GM23338 (cell line): ENCODE results near the gene CASP2.

Experiments used
- CREB1 ChIP-seq: fragments of 250-450 bp; sonication (Bioruptor Pico); IDR thresholded peaks from 2 replicates; pipeline ENCODE4 v1.5.0; 2020; ENCODE audit warnings: low read depth, mild to moderate bottlenecking, moderate library complexity
- EZH2 ChIP-seq: fragments of 200-600 bp; sonication (generic); IDR thresholded peaks from one replicate; pipeline ENCODE4 v1.8.0; 2017; ENCODE audit warnings: antibody characterized with exemption, mild to moderate bottlenecking, low read depth; ENCODE audit not compliant: unreplicated experiment
- EZH2phosphoT487 ChIP-seq: fragments of 200-600 bp; sonication (generic); IDR thresholded peaks from one replicate; pipeline ENCODE4 v1.8.1; 2018; ENCODE audit warnings: antibody characterized with exemption; ENCODE audit not compliant: unreplicated experiment
- JUNB ChIP-seq: IDR thresholded peaks from one replicate; pipeline ENCODE4 v1.6.1; 2016; ENCODE audit warnings: antibody characterized with exemption; ENCODE audit not compliant: unreplicated experiment
- NANOG ChIP-seq: IDR thresholded peaks from 2 replicates; pipeline ENCODE4 v1.6.1; 2016; ENCODE audit warnings: antibody characterized with exemption, borderline replicate concordance
- POLR2AphosphoS5 ChIP-seq: IDR thresholded peaks from 2 replicates; pipeline ENCODE4 v1.6.1; 2016; ENCODE audit warnings: antibody characterized with exemption, low read depth
- STAT1 ChIP-seq: IDR thresholded peaks from one replicate; pipeline ENCODE4 v1.6.1; 2016; ENCODE audit warnings: antibody characterized with exemption; ENCODE audit not compliant: unreplicated experiment
- ZNF114 ChIP-seq: fragments of 250-450 bp; sonication (Bioruptor Pico); IDR thresholded peaks from 2 replicates; pipeline ENCODE4 v1.5.0; 2020; ENCODE audit warnings: mild to moderate bottlenecking, moderate library complexity
- ZNF331 ChIP-seq: fragments of 250-450 bp; sonication (Bioruptor Pico); IDR thresholded peaks from 2 replicates; pipeline ENCODE4 v1.5.0; 2020; ENCODE audit warnings: low read depth, mild to moderate bottlenecking, moderate library complexity
- TF ChIP-seq, protein P1 (sequence below), 2 experiments: fragments of 200-600 bp in 1 of 2; sonication (generic) in 1 of 2; conservative IDR thresholded peaks; 2 replicates each; pipeline versions ENCODE4 v1.5.1 to v1.6.1; 2016 to 2017; ENCODE audit warnings: antibody characterized with exemption in 2 of 2, low read depth in 2 of 2, mild to moderate bottlenecking in 2 of 2, moderate library complexity in 1 of 2
- TF ChIP-seq, protein P2 (sequence below): IDR thresholded peaks from one replicate; pipeline ENCODE4 v1.6.1; 2018; ENCODE audit warnings: antibody characterized with exemption; ENCODE audit not compliant: unreplicated experiment
- TF ChIP-seq, protein P3 (sequence below): IDR thresholded peaks from 2 replicates; pipeline ENCODE4 v1.6.1; 2016; ENCODE audit warnings: antibody characterized with exemption

DNA sequence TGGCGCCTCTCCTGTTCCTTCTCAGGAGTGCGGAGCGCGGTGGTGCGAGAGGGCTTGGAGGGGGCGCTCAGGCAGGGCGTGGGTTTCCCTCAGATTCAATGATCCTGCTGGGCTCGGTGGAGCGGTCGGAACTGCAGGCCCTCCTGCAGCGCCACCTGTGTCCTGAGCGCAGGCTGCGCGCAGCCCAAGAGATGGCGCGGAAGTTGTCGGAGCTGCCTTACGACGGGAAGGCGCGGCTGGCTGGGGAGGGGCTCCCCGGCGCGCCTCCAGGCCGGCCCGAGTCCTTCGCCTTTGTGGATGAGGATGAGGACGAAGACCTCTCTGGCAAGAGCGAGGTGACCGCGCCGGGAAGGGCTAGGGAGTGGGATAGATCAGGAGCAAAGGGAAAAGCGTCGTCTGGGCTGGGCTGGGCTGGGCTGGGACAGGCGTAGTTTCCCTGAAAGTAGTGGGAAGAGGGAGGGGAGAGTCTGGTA lies 57.3 kb downstream of the CASP2 start:
- TF ChIP-seq, protein P1, sequence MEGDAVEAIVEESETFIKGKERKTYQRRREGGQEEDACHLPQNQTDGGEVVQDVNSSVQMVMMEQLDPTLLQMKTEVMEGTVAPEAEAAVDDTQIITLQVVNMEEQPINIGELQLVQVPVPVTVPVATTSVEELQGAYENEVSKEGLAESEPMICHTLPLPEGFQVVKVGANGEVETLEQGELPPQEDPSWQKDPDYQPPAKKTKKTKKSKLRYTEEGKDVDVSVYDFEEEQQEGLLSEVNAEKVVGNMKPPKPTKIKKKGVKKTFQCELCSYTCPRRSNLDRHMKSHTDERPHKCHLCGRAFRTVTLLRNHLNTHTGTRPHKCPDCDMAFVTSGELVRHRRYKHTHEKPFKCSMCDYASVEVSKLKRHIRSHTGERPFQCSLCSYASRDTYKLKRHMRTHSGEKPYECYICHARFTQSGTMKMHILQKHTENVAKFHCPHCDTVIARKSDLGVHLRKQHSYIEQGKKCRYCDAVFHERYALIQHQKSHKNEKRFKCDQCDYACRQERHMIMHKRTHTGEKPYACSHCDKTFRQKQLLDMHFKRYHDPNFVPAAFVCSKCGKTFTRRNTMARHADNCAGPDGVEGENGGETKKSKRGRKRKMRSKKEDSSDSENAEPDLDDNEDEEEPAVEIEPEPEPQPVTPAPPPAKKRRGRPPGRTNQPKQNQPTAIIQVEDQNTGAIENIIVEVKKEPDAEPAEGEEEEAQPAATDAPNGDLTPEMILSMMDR (conservative IDR thresholded peaks at IDR 0.05; ENCODE audit: low read depth in 2 of 2) = peak; percentile 48 to 76; a peak in 3 of 4 replicates
- no peak for TF ChIP-seq NANOG
- TF ChIP-seq EZH2 = no peak
- TF ChIP-seq, protein P2, sequence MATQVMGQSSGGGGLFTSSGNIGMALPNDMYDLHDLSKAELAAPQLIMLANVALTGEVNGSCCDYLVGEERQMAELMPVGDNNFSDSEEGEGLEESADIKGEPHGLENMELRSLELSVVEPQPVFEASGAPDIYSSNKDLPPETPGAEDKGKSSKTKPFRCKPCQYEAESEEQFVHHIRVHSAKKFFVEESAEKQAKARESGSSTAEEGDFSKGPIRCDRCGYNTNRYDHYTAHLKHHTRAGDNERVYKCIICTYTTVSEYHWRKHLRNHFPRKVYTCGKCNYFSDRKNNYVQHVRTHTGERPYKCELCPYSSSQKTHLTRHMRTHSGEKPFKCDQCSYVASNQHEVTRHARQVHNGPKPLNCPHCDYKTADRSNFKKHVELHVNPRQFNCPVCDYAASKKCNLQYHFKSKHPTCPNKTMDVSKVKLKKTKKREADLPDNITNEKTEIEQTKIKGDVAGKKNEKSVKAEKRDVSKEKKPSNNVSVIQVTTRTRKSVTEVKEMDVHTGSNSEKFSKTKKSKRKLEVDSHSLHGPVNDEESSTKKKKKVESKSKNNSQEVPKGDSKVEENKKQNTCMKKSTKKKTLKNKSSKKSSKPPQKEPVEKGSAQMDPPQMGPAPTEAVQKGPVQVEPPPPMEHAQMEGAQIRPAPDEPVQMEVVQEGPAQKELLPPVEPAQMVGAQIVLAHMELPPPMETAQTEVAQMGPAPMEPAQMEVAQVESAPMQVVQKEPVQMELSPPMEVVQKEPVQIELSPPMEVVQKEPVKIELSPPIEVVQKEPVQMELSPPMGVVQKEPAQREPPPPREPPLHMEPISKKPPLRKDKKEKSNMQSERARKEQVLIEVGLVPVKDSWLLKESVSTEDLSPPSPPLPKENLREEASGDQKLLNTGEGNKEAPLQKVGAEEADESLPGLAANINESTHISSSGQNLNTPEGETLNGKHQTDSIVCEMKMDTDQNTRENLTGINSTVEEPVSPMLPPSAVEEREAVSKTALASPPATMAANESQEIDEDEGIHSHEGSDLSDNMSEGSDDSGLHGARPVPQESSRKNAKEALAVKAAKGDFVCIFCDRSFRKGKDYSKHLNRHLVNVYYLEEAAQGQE = no peak
- TF ChIP-seq POLR2AphosphoS5 = peak; percentile 40; the same call in 1 of the 2 replicates
- TF ChIP-seq STAT1 = no peak
- TF ChIP-seq, protein P3, sequence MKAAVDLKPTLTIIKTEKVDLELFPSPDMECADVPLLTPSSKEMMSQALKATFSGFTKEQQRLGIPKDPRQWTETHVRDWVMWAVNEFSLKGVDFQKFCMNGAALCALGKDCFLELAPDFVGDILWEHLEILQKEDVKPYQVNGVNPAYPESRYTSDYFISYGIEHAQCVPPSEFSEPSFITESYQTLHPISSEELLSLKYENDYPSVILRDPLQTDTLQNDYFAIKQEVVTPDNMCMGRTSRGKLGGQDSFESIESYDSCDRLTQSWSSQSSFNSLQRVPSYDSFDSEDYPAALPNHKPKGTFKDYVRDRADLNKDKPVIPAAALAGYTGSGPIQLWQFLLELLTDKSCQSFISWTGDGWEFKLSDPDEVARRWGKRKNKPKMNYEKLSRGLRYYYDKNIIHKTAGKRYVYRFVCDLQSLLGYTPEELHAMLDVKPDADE = no peak
- peak; percentile 36; the same call in 1 of the 2 replicates for TF ChIP-seq CREB1
- no peak for TF ChIP-seq JUNB
- TF ChIP-seq ZNF114 = no peak
- TF ChIP-seq EZH2phosphoT487 = no peak
- no peak for TF ChIP-seq ZNF331
